GM12801 (cell line): ENCODE measurements around the gene ATP5F1E.

Experiments used
- TF ChIP-seq, protein P1 (sequence below): IDR thresholded peaks from one replicate; pipeline ENCODE4 v1.5.1; 2011; ENCODE audit warnings: control low read depth; ENCODE audit not compliant: insufficient read length; ENCODE audit errors: extremely low read depth

ATP5F1E gene

DNA sequence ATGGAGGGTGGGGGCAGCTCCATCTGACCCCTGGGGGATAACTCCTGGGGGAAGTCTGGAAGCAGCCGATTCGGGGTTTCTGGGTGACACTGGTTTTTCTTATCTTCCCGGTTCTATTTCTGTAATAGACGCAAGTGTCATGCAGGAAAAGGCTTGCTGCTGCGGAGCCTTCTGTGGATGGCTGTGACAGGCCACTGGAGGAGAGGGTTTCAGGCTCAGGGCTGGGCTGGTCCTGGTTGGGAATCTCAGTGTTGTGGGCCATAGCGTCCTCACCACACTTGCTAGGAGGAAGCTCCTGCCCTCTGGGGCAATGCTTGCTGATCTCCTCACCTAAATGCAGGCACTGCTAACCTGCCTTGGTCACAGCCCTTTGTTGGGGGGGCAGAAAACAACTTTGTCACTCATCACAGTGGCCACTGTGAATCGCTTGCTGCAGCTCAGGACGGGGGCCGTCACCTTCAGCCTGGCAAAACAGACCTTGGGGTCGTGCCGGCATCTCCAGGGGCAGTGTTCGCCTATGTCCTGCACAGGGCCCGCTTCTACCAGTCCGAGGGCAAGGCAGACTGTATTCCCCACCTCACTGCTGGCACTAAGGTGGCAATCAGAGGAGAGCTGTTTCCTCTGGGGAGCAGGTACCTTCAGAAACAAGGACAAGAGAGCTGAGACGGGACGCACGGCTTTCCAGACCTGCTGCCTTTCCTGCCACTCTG, 17.3 kb downstream of the ATP5F1E start:
- TF ChIP-seq, protein P1, sequence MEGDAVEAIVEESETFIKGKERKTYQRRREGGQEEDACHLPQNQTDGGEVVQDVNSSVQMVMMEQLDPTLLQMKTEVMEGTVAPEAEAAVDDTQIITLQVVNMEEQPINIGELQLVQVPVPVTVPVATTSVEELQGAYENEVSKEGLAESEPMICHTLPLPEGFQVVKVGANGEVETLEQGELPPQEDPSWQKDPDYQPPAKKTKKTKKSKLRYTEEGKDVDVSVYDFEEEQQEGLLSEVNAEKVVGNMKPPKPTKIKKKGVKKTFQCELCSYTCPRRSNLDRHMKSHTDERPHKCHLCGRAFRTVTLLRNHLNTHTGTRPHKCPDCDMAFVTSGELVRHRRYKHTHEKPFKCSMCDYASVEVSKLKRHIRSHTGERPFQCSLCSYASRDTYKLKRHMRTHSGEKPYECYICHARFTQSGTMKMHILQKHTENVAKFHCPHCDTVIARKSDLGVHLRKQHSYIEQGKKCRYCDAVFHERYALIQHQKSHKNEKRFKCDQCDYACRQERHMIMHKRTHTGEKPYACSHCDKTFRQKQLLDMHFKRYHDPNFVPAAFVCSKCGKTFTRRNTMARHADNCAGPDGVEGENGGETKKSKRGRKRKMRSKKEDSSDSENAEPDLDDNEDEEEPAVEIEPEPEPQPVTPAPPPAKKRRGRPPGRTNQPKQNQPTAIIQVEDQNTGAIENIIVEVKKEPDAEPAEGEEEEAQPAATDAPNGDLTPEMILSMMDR = no peak

DNA sequence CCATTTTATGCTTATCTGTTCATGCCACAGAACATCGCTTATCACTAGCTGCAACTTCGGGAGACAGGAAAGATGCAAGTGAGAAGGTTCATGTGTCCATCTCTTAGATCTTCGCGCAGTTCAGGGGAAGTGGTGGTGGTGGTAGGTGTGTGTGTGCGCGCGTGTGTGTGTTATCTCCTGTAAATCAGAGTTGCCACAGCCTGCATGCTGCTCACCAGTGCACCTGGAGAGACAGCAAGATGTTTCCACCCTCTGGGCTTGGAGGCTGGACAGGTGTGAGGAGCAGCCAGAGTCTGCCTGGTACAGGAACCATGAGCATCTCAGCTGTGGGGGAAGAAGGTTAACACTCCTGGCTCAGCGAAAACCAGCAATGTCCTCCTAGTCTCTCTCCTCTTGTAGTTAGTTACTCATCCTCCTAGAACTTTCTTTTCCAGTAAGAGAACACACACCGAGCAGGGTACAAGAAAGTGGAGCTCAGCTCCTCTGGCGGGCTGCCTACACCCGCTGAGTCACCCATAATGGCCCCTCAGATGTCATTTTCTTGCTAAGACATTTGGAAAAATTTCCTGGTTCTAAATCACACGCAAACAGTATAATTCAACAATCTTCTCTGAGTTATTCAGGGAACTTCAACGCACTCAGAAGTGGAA, 18.1 kb downstream of the ATP5F1E start:
- TF ChIP-seq, protein P1 = no peak

DNA sequence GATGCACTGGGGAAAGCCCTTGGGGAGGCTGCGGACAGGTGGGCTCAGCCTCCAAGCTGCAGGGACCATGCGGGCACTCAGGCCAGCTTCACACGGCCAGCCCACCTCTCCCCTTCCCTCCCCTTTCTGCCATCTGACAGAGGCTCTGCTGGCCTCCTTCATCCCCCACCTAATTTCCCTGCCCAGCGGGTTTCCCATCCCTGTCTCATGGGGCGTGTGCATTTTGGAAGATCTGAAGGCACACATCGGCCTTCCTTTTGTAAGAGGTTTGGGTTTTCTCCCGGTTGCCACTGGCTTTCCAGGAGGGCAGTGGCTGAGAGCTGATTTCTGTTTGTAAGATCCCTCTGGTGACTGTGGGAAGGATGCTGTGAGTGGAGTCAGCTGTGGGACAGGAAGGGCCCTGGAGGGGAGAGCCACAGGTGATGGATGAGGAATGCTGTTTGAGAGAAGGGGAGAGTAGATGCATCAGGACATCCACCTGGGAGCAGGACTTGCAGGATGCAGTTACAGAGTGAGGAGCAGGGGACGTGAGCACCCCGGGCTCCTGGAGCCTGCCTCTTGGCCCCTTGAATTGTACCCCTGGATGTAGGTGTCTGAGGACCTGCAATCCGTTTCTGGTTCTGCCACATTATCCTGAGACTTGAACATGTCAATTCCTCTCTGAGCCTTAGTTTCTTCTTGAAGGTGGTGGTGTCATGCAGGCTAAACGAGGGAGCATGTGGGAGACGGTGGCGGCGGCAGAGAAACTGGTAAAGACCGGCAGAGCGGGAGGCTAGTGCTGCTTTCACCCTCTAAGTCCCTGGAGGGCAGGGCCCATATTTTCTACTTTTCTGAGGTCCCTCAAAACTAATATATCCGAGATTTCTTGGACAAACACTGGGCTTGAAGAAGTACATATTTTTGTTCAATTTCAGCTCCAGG, 18.8 kb downstream of the ATP5F1E start:
- TF ChIP-seq, protein P1 = no peak

DNA sequence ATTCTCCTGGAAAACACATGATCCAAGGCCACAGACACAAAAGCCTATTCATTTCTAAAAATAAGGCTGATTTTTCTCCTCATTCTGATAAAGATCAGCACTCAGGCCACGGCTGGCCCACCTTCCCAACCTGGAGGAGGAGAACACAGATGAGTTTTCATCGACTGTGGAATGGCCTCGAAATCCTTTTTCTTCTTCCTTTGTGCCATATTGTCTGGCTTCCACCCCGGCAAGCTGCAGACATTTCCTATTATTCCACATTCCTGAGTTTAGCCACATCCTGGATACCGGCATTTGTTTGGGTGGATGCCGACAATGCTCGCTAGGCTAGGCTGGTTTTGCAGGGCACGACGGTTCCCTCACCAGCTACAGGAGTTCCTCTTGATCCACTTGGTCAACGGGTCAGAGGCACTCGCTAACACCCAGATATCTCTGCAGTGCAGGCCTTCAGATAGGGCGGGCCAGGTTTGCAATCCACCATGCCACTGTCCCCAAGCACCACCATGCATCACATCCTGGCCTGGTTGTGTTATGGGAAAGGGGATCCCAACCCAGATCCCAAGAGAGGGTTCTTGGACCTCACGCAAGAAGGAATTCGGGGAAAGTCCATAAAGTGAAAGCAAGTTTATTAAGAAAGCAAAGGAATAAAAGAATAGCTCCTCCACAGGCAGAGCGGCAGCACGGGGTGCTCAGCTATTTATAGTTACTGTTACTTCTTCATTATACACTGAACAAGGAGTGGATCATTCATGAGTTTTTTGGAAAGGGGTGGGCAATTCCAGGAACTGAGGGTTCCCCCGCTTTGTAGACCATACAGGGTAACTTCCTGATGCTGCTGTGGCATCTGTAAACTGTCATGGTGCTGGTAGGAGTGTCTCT, 20.9 kb downstream of the ATP5F1E start:
- TF ChIP-seq, protein P1 = no peak

DNA sequence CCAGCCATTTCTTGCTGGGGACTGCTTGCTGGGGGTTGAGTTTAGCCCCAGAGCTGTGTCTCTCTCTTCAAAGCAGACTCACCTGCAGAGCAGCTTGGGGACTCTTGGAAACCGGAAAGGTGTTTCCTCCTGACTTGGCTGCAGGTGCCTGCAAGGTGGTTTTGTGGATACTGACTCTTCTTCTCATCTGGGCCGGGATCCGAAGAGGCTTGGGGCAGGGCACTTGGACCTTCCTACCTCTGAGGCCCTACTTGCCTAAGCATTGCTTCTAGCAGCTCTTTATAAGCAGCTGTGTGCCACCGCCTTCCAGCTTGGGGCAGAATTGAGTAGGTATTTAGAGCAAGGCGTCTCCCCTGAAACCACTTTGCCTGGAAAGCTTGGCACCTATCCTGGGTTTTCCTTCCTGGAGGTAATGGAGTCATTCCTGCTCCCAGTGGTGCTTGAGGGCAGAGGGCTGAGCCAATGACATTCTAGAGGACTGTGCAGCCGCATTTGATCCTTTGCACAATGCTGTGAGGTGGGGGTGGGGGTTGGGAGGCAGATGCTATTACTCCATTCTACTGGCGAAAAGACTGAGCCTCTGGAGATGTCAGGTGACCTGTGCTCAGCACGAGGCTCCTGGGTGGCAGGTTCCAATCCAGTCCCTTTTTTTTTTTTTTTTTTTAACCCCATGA, 21.7 kb downstream of the ATP5F1E start:
- TF ChIP-seq, protein P1 = no peak

DNA sequence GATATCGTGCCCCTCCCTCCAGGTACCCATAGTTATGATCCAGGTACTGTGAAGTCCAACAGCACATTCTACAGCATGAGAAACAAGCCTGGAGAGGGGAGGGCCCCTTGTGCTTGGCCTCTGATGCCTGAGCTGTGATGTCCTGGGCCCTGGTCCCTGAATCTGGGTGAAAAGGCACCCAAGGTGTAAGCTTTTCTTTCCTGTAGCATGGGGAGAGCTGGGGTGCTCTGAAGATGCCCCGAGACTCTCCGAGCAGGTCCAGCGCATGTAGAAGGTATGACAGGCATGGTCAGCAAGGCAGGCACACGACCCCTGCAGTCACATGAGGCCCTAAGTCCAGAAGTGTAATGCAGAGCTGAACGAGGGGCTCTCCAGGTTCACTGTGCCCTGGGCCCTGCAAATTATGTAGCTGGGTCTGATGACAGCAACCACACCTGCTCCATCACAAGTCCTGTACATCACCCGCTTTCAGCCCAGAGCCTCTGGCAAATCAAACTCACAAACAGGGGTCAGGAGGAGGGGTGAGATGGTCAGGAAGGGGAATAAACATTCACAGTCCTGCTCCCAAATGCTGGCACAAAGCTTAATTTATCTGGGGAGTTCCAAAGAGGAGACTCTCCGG, 23.3 kb downstream of the ATP5F1E start:
- TF ChIP-seq, protein P1 = no peak
